Measurements from ENCODE around the gene CHMP1B.

Gene CHMP1B

GRCh38 chr18:11851146-11851805 is at the start of gene CHMP1B:
Gene CHMP1B (plus strand): TSS chr18:11851413. CDS start chr18:11851512, 99 bp downstream.
- Histone ChIP-seq H3K4me3 (peak within 1 kb of the TSS; percentile 72 to 98 (median 89)), H3K27ac (peak within 1 kb of the TSS; percentile 37 to 99 (median 94))

GRCh38 chr18:11801573-11801972 is 49.6 kb upstream of the CHMP1B start:
- Histone ChIP-seq H3K4me3 (no peak overlapping the region), H3K27ac (no peak overlapping the region)

- no peak overlapping the region for H3K27ac ChIP-seq
- H3K4me3 ChIP-seq = no peak overlapping the region
Observed at GRCh38 chr18:11802158-11802557, 49.1 kb upstream of the CHMP1B start.

GRCh38 chr18:11802586-11802985 is 48.6 kb upstream of the CHMP1B start:
- no peak overlapping the region for H3K4me3 ChIP-seq
- no peak overlapping the region for H3K27ac ChIP-seq

- Histone ChIP-seq H3K4me3 (no peak overlapping the region), H3K27ac (no peak overlapping the region)
Observed at GRCh38 chr18:11807233-11807632, 44.0 kb upstream of the CHMP1B start.

- Histone ChIP-seq H3K4me3 (no peak overlapping the region), H3K27ac (no peak overlapping the region)
Observed at GRCh38 chr18:11808001-11808855, 43.0 kb upstream of the CHMP1B start.

GRCh38 chr18:11809895-11810294 is 41.3 kb upstream of the CHMP1B start:
- Histone ChIP-seq H3K27ac (no peak overlapping the region), H3K4me3 (no peak overlapping the region)

- Histone ChIP-seq H3K27ac (no peak overlapping the region), H3K4me3 (no peak overlapping the region)
Observed at GRCh38 chr18:11810379-11810778, 40.8 kb upstream of the CHMP1B start.

GRCh38 chr18:11811009-11811408 is 40.2 kb upstream of the CHMP1B start:
- no peak overlapping the region for H3K4me3 ChIP-seq
- H3K27ac ChIP-seq = no peak overlapping the region

GRCh38 chr18:11817229-11817628 is 34.0 kb upstream of the CHMP1B start:
- H3K4me3 ChIP-seq = no peak overlapping the region
- no peak overlapping the region for H3K27ac ChIP-seq

GRCh38 chr18:11818486-11819203 is 32.6 kb upstream of the CHMP1B start:
- Histone ChIP-seq H3K4me3 (no peak overlapping the region), H3K27ac (no peak overlapping the region)

- H3K4me3 ChIP-seq = no peak overlapping the region
- no peak overlapping the region for H3K27ac ChIP-seq
Observed at GRCh38 chr18:11819938-11820337, 31.3 kb upstream of the CHMP1B start.

GRCh38 chr18:11820697-11821096 is 30.5 kb upstream of the CHMP1B start:
- no peak overlapping the region for H3K4me3 ChIP-seq

GRCh38 chr18:11821208-11821607 is 30.0 kb upstream of the CHMP1B start:
- H3K4me3 ChIP-seq = no peak overlapping the region

More at GRCh38 chr18:11820697-11821096, 30.5 kb upstream of the CHMP1B start:
- no peak overlapping the region for H3K27ac ChIP-seq

GRCh38 chr18:11821643-11822237 is 29.5 kb upstream of the CHMP1B start:
- H3K4me3 ChIP-seq = no peak overlapping the region
- no peak overlapping the region for H3K27ac ChIP-seq

More at GRCh38 chr18:11821208-11821607, 30.0 kb upstream of the CHMP1B start:
- no peak overlapping the region for H3K27ac ChIP-seq

GRCh38 chr18:11823545-11823944 is 27.7 kb upstream of the CHMP1B start:
- Histone ChIP-seq H3K4me3 (no peak overlapping the region), H3K27ac (no peak overlapping the region)

GRCh38 chr18:11826836-11827235 is 24.4 kb upstream of the CHMP1B start:
- no peak overlapping the region for H3K27ac ChIP-seq

GRCh38 chr18:11828786-11829432 is 22.3 kb upstream of the CHMP1B start:
- no peak overlapping the region for H3K4me3 ChIP-seq
- no peak overlapping the region for H3K27ac ChIP-seq

More at GRCh38 chr18:11826836-11827235, 24.4 kb upstream of the CHMP1B start:
- H3K4me3 ChIP-seq = no peak overlapping the region

- H3K27ac ChIP-seq = no peak overlapping the region
- no peak overlapping the region for H3K4me3 ChIP-seq
Observed at GRCh38 chr18:11830585-11830984, 20.6 kb upstream of the CHMP1B start.

Measured in skin epidermis (tissue), 12 donors.